SKM-1 (cell line): ENCODE data around the gene PRRX2.
"Not testable (repeated sequence)": the region's sequence is repeated elsewhere in the genome, so short reads cannot be mapped to it uniquely, and the experiment has no call there.

Experiments
- DNase-seq: peaks from one replicate; lab custom pipeline; 2025; ENCODE audit not compliant: unreplicated experiment; lab: John Stamatoyannopoulos, UW

PRRX2 gene

DNA sequence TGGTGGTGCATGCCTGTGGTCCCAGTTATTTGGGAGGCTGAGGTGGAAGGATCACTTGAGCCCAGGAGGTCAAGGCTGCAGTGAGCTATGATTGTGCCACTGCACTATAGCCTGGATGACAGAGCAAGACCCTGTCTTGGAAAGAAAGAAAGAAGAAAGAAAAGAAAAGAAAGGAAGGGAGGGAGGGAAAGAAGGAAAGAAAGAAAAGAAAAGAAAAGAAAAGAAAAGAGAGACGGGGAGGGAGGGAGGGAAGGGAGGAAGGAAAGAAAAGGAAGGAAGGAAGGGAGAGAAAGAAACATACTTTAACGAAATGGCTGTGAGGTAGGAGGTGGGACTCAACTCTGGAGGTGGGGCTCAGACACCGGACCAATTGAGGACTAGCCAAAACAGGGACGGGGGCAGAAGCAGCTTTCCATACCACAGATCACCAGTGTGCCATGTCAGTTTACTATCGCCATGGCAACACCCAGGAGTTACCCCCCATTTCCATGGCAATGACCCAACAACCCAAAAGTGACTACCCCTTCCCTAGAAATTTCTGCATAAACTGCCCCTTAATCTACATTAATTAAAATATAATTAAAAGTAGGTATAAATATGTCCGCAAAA, 66.1 kb downstream of the PRRX2 start:
- DNase-seq: no peak

DNA sequence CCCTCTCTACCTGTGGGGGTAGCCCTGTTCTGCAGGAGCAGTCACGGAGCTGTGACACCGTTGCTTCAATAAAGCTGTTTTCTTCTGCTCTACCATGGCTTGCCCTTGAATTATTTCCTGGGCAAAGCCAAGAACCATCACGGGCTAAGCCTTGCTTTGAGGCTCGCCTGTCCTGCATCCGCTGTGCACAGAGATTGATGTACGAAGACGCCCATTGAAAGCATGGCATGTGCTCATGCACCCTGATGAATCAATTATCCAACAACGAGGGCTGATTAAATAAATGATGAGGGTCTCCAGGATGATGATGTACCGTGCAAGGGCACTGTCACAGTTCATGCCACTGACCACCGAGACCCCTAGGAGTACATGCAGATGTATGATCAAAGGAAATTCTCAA, 66.7 kb downstream of the PRRX2 start:
- no peak for DNase-seq

DNA sequence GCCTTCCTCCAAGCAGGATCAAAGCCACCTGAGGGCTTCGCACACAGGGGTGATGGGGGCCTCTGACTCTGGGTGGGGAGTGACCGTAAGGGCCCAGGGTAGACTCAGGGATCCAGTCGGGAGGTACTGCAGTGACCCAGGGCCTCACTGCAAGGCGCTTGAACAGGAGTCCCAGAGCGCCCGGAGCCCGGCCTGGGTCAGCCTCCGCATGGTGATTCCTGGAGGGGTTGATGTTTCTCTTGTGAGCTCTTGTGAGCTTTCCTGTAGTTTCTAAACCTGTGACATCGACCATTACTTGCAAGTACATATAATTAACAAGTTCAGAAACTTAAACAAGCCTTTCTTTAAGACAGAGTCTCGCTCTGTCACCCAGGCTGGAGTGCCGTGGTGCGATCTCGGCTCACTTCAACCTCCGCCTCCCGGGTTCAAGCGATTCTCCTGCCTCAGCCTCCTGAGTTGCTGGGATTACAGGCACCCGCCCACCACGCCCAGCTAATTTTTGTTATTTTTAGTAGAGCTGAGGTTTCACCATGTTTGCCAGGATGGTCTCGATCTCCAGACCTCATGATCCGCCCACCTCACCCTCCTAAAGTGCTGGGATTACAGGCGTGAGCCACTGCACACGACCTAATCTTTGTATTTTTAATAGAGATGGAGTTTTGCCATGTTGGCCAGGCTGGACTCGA, 67.6 kb downstream of the PRRX2 start:
- no peak for DNase-seq

DNA sequence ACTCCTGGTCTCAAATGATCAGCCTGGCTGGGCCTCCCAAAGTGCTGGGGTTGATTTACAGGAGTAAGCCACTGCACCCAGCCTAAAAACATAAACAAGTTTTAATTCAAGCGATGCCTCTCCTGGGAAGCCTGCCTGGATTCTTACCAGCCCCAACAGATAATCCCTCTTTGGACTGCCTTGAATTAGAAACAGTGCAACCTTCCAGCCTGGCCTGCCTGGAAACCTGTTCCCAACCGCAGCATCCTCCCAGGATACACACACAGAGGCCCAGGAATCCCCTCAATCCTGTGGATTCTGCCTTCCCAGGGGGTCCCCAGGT, 68.1 kb downstream of the PRRX2 start:
- DNase-seq: no peak

DNA sequence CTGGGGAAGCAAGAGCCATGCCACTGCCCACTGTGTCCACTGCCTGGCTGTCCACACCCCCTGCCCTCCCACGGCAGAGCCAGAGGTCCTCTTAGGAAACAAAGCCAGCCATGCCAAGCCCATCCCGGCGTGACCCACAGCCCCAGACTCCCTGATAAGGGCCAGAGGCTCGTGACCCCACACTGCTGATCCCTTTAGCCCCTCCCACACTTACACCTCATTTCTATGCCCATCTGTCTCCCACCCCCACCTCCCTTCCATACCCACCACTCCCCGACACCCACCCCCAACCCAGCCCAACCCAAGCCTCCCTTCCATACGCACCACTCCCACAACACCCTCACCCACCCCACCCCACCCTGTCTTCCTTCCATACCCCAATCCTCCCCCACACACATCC, 70.1 kb downstream of the PRRX2 start:
- DNase-seq: no peak

DNA sequence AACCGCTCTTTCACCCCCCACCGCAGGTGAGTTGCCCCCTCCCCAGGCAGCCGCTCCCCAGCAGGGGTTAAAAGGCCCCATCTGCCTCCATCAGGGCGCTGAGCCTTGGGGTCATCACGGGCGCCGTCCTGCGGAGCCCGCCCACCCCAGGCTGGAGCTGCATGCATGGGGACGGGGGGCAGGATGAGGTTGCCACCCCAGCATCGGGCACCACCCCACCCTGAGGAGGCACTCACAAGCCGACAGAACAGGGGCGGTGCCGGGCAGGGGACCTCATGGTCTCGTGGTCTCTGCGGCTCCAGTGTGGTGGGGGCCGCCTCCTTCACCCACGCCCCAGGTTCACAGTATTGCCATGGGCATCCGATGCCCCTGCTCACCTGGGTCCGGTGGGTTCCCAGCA, 70.9 kb downstream of the PRRX2 start:
- DNase-seq: no peak

DNA sequence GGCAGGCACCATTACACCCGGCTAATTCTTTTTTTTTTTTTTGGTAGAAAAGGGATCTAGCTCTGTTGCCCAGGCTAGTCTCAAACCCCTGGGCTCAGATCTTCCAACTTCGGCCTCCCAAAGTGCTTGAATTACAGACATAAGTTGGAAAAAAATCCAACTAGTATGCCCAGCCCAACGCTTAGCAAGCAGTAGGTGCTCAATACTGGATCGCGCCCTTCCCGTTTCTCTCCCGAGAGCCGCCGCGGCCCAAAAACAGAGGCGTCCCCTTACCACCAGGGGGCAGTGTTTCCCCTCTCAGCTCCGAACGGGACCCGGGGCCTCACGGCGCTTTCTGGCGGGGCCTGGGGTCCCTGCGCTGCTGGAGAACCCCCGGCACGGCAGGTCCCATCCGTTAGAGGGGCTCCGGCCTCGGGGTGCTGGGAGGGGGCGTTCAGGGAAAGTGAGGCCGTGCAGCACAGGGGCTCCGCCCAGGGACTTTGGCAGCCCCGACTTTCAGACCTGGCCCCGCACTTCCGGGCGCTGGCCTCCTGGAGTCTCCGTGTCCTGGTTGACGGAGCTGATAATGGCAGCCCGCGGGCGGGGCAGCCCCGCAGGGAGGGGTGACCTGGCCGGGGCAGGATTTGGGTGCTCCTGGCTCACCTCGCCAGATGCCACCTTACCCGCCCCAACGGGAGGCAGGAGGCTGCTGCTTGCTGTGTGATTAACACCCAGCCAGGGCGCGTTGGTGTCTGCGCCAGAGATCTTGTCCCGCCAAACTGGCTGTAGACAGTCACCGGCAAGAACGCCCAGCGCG, 72.2 kb downstream of the PRRX2 start:
- peak; percentile 74 for DNase-seq

DNA sequence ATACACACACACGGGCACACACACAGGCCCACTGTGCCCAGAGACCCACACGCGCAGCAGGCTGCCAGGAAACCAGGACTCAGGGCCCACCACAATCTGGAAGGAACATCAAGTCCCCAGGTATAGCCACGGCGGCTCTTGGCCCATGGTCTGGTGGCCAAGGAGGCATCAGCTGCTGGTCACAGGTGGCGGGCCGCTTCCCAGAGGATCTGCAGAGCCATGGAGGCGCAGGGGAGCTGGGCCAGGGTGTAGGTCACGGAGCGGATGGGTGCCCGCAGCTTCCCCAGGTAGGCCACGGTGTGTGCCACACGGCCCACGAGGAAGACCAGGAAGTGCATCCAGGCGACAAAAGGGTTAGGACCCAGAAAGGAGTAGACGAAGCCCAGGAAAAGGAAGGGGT, 74.0 kb downstream of the PRRX2 start:
- DNase-seq: no peak

DNA sequence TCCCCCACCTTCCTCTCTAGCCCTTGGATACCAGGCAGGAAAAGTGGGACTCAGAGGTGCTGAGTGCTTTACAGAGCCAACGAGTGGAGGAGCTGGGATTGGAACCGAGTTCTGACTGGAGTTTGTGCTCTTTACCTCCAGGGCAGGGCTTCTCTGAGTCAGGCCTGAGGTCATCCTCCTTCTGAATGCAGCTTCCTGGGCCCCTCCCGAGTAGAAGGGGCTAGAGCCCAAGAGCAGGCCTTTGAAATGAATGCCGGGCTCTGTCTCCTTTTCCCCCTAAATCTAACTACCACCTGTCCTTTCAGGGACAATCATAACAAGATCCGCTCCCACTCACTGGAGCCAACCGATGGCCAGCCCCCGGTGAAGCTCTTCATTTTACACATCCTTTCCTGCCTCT, 74.7 kb downstream of the PRRX2 start:
- DNase-seq: no peak

DNA sequence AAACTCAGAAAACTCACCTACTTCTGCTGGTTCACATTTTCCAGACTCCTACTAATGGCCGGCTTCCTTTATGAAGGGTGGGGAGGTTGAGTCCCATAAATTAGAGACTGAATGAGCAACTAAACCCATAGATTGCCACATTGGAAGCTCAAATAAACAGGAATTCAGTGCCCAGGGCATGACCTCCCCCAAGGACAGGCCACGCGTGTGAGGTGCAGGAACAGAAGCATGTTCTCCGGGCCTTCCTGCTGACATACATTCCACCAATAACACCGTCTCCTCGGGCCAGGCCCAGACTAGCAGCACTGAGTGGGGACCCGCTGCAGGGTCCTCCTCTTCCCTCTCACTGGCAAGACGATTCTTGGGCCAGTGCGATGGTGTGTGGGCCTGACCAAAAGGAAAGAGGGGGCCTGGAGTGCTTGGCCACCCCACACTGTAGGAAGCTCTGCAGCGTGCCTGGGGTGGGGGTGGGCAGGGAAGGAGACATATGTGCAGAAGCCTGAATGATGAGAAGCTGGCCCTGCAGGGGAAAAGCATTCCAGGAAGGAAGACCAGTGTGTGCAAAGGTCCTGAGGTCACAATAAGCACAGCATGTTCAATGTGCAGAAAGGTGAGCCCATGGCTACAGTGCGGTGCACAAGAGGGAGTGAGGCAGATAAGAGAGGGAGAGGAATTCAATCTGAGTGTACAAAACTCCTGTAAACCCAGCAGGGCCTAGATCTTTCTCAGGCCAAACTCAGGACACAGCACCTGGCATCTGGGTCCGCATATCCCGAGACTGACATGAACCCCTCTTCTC, 75.4 kb downstream of the PRRX2 start:
- no peak for DNase-seq

DNA sequence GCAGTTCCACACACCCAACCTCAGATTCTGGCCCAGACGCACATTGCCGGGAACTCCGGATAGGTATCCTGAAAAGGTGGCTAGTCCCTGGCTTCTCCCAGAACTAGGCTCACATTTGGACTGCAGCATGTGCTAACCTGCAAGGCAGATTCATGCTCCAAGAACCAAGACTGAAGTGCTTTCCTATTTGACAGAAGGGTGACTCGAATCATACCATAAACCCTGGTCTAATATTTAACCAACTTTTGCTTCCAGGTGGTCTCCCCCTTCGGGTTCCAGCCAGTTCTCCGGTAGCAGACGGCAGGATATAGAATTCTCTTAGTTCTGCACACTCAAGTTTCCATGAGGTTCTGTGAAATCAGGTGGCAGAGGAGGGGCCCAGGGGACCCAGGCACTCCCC, 79.8 kb downstream of the PRRX2 start:
- DNase-seq: no peak

- no peak for DNase-seq
These were observed 80.8 kb downstream of the PRRX2 start for GRCh38 chr9:129746092-129746777.

- no peak for DNase-seq
These were observed 82.8 kb downstream of the PRRX2 start for GRCh38 chr9:129748249-129748648.

GRCh38 chr9:129749052-129749451, 83.6 kb downstream of the PRRX2 start:
- not testable (repeated sequence) for DNase-seq

DNA sequence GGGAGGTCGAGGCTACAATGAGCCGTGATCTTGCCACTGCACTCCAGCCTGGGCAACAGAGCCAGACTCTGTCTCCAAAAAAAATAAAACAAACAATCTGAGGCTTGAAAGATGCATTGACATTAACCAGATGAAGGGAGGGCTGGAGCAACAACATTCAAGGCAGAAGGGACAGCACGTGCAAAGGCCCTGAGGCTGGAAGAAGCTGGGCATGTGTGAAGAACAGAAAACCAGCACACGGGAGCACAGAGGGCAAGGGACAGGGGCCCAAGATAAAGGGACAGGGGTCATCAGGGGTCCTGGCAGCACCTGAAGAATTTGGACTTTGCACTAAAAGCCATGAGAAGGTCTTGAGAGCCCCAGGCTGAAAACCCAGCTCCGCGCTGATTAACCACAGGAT, 84.1 kb downstream of the PRRX2 start:
- DNase-seq: no peak

DNA sequence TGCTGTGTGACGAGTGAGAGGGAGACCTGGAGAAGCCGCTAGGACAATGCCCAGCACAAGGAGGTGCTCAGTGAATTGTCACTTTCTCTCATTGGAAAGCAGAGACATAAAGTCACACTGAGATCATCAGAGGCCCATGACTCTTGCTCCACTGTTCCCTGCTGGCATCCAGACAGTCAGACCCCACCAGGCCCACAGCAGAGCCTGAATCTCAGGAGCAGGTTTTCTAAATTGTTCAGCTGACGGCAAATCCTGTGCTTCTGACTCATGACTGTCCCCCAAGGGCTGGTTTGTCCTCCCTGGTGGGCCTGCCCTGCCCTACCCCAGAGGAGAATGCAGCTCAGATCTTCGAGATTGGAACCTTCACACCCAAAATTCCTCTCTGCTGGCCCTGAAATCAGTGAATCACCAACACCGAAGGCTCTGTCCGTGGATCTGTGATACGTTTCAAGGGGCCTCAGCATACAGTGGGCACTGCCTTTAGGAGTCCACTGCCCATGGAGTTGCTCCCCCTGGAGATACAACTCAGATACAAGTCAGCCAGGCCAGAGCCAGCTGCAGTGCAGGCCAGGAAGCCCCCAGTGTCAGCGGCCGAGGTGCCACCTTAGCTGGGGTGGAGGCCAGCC, 84.7 kb downstream of the PRRX2 start:
- no peak for DNase-seq

DNA sequence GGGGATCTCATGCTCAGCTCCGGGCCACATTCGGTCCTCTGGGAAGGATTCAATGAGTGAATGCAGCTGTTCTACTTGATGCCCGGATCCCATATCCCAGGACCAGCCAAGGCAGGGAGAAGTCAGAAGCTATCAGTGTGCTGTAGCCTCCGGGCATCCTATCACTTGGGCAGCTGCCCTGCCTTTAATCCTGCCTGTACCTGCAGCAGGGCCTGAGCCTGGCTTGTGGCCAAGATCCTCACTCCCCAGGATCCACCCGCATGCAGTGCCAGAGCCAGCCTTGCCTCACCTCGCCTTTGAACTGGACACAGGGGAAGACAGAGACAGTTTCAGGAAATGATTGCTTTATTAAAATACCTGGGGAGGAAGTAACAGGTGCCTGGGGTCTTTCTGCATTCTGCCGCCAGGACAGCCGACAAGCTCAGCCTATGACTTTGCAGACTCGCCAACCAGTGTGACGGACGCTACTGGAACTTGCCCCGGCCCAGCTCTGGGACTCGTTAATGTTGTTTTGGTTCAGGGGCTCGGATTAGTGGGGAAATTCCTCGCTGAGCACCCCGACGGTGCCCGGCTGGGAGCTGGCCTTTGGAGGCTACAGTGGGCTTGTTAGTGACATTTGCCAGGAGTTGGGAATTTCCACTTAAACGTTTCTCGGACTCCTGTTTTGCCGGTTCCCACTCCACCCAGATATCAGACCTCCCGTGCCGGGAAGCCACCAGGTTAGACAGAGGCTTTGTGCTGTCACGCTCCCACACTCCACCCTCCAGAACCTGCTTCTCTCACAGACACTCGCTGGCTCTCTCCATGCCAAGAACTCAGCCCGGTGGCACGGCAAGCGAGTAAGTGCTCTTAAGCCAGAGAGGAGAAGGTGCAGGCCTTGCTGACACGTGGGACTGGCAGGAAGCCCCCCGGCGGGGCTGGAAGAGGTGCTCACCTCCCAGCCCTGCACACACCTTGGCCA, 86.7 kb downstream of the PRRX2 start:
- DNase-seq: no peak

- DNase-seq: no peak
These were observed 87.7 kb downstream of the PRRX2 start, which contains the start of gene PTGES for GRCh38 chr9:129752900-129753729. PTGES (minus strand) TSS chr9:129753042; CDS start chr9:129753012, 30 bp downstream.
